Liver (tissue), 3 donors: ENCODE measurements around the gene TGM5.

ENCODE experiments used
- EGR1 ChIP-seq, 2 donors: IDR thresholded peaks; 2 replicates each; pipeline ENCODE4 v1.6.1; 2016 to 2018; ENCODE audit warnings: antibody characterized with exemption in 2 of 2, low read depth in 2 of 2
- JUND ChIP-seq, 2 donors: IDR thresholded peaks; 2 replicates each; pipeline ENCODE4 v1.6.1; 2016; ENCODE audit warnings: antibody characterized with exemption in 2 of 2
- TAF1 ChIP-seq: conservative IDR thresholded peaks from 2 replicates; pipeline ENCODE4 v1.6.1; 2016; ENCODE audit warnings: antibody characterized with exemption, mild to moderate bottlenecking
- YY1 ChIP-seq: IDR thresholded peaks from 2 replicates; pipeline ENCODE4 v1.6.1; 2016; ENCODE audit warnings: antibody characterized with exemption, mild to moderate bottlenecking
- TF ChIP-seq, protein P1 (sequence below): fragments of 150-350 bp; IDR thresholded peaks from 2 replicates; pipeline ENCODE4 v1.5.1; 2017; ENCODE audit warnings: improper control_type of control experiment, low read depth, low read length; ENCODE audit not compliant: missing input control
- TF ChIP-seq, protein P2 (sequence below): IDR thresholded peaks from 2 replicates; pipeline ENCODE4 v1.6.1; 2016; ENCODE audit warnings: antibody characterized with exemption, mild to moderate bottlenecking
- TF ChIP-seq, protein P3 (sequence below): IDR thresholded peaks from 2 replicates; pipeline ENCODE4 v1.6.1; 2016; ENCODE audit warnings: antibody characterized with exemption
- TF ChIP-seq, protein P4 (sequence below): IDR thresholded peaks from 2 replicates; pipeline ENCODE4 v1.6.1; 2016; ENCODE audit warnings: antibody characterized with exemption
- donor health status: healthy.
- donor health status: healthy.

DNA sequence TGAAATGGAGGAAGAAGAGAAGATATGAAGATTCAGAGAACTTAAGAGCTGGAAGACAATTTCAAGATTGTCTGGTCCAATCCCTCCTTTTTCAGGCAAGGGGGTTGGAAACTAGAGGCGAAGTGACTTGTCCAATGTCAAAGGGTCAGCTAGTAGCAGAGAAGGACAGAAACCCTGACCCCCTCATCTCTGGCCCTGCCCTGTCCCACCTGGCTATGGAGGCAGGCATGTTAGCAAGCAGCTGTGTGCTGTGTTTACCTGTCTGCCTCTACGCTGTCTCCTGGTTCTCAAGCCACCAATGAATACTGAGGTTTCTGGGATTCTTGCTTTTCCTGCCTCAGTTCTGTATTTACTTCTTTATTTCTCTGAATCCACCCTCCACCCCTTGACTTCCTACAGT is 342 bp downstream of the TGM5 start:
- TF ChIP-seq, protein P1, sequence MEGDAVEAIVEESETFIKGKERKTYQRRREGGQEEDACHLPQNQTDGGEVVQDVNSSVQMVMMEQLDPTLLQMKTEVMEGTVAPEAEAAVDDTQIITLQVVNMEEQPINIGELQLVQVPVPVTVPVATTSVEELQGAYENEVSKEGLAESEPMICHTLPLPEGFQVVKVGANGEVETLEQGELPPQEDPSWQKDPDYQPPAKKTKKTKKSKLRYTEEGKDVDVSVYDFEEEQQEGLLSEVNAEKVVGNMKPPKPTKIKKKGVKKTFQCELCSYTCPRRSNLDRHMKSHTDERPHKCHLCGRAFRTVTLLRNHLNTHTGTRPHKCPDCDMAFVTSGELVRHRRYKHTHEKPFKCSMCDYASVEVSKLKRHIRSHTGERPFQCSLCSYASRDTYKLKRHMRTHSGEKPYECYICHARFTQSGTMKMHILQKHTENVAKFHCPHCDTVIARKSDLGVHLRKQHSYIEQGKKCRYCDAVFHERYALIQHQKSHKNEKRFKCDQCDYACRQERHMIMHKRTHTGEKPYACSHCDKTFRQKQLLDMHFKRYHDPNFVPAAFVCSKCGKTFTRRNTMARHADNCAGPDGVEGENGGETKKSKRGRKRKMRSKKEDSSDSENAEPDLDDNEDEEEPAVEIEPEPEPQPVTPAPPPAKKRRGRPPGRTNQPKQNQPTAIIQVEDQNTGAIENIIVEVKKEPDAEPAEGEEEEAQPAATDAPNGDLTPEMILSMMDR, result no peak
- TF ChIP-seq EGR1 (IDR thresholded peaks at IDR 0.05; ENCODE audit: low read depth in 2 of 2) (no peak), YY1 (no peak), JUND (IDR thresholded peaks at IDR 0.05) (no peak), TAF1 (no peak)
- TF ChIP-seq, protein P2, sequence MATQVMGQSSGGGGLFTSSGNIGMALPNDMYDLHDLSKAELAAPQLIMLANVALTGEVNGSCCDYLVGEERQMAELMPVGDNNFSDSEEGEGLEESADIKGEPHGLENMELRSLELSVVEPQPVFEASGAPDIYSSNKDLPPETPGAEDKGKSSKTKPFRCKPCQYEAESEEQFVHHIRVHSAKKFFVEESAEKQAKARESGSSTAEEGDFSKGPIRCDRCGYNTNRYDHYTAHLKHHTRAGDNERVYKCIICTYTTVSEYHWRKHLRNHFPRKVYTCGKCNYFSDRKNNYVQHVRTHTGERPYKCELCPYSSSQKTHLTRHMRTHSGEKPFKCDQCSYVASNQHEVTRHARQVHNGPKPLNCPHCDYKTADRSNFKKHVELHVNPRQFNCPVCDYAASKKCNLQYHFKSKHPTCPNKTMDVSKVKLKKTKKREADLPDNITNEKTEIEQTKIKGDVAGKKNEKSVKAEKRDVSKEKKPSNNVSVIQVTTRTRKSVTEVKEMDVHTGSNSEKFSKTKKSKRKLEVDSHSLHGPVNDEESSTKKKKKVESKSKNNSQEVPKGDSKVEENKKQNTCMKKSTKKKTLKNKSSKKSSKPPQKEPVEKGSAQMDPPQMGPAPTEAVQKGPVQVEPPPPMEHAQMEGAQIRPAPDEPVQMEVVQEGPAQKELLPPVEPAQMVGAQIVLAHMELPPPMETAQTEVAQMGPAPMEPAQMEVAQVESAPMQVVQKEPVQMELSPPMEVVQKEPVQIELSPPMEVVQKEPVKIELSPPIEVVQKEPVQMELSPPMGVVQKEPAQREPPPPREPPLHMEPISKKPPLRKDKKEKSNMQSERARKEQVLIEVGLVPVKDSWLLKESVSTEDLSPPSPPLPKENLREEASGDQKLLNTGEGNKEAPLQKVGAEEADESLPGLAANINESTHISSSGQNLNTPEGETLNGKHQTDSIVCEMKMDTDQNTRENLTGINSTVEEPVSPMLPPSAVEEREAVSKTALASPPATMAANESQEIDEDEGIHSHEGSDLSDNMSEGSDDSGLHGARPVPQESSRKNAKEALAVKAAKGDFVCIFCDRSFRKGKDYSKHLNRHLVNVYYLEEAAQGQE, result no peak
- TF ChIP-seq, protein P3, sequence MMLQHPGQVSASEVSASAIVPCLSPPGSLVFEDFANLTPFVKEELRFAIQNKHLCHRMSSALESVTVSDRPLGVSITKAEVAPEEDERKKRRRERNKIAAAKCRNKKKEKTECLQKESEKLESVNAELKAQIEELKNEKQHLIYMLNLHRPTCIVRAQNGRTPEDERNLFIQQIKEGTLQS, result no peak
- TF ChIP-seq, protein P4, sequence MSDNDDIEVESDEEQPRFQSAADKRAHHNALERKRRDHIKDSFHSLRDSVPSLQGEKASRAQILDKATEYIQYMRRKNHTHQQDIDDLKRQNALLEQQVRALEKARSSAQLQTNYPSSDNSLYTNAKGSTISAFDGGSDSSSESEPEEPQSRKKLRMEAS, result no peak
